PC-9 (cell line): ENCODE data around the gene FURIN. TPM values are rescaled to one million over a fixed set of nuclear protein-coding genes. Genes with fewer than 3 reads are reported as not detected.

Experiments
- Bru-seq: library from RNA; stranded (reverse); fragments of 400-500 nt; gene quantifications from one replicate; lab custom pipeline; 2021; lab: Mats Ljungman, UMichigan
- BruChase-seq, 2 experiments: library from RNA; stranded (reverse); fragments of 400-500 nt; gene quantifications; one replicate each; lab custom pipeline; 2021; lab: Mats Ljungman, UMichigan
- BruUV-seq: library from RNA; stranded (reverse); fragments of 400-500 nt; replicated peaks from 2 replicates; lab custom pipeline; 2021; lab: Mats Ljungman, UMichigan
- CTCF ChIA-PET: fragments of 300-600 bp; sonication (Branson Sonifier 250); formaldehyde crosslinking; loops from one replicate; lab custom pipeline; 2022; ENCODE audit warnings: antibody characterized with exemption; lab: Charles Lee
- POLR2A ChIA-PET: fragments of 300-600 bp; sonication (Branson Sonifier 250); formaldehyde crosslinking; loops from one replicate; lab custom pipeline; 2022; ENCODE audit warnings: antibody characterized with exemption; ENCODE audit not compliant: unreplicated experiment; lab: Charles Lee
- DNase-seq, 2 experiments: peaks; one replicate each; pipeline versions ENCODE4 v3.0.0 to v3.0.0-alpha.2; 2015 to 2022; ENCODE audit warnings: mixed read lengths in 1 of 2
- H2AFZ ChIP-seq: fragments of 200-600 bp; sonication (generic); 2 replicates; pipeline ENCODE4 v1.8.1; 2017; ENCODE audit warnings: antibody characterized with exemption
- H3F3A ChIP-seq: fragments of 200-600 bp; sonication (generic); 2 replicates; pipeline ENCODE4 v1.8.1; 2017; ENCODE audit warnings: antibody characterized with exemption, mild to moderate bottlenecking, low read depth; ENCODE audit not compliant: insufficient read depth
- H3K27ac ChIP-seq: fragments of 200-600 bp; sonication (generic); 2 replicates; pipeline ENCODE4 v1.6.1; 2016; ENCODE audit warnings: mixed run types
- H3K27me3 ChIP-seq: fragments of 200-600 bp; sonication (generic); 2 replicates; pipeline ENCODE4 v1.6.1; 2016; ENCODE audit warnings: low read depth, mixed run types; ENCODE audit not compliant: insufficient read depth
- H3K36me3 ChIP-seq: fragments of 200-600 bp; sonication (generic); 2 replicates; pipeline ENCODE4 v1.6.1; 2016; ENCODE audit warnings: low read depth, mixed run types
- H3K4me1 ChIP-seq: fragments of 200-600 bp; sonication (generic); replicated peaks from 2 replicates; pipeline ENCODE4 v1.6.1; 2016; ENCODE audit warnings: mixed run types; ENCODE audit not compliant: insufficient read depth
- H3K4me2 ChIP-seq: fragments of 200-600 bp; sonication (generic); 2 replicates; pipeline ENCODE4 v1.6.1; 2017; ENCODE audit warnings: mixed run types
- H3K4me3 ChIP-seq: fragments of 200-600 bp; sonication (generic); 2 replicates; pipeline ENCODE4 v1.6.1; 2016; ENCODE audit warnings: mixed run types
- H3K79me2 ChIP-seq: fragments of 200-600 bp; sonication (generic); 2 replicates; pipeline ENCODE4 v1.6.1; 2017; ENCODE audit warnings: low read depth, mixed run types
- H3K9me2 ChIP-seq: fragments of 200-600 bp; sonication (generic); 2 replicates; pipeline ENCODE4 v1.8.1; 2017; ENCODE audit warnings: mild to moderate bottlenecking; ENCODE audit not compliant: insufficient read depth
- H3K9me3 ChIP-seq: fragments of 200-600 bp; sonication (generic); 2 replicates; pipeline ENCODE4 v1.8.1; 2016; ENCODE audit warnings: low read depth; ENCODE audit not compliant: insufficient read depth
- H4K20me1 ChIP-seq: fragments of 200-600 bp; sonication (generic); 2 replicates; pipeline ENCODE4 v1.8.1; 2017; ENCODE audit not compliant: insufficient read depth
- CTCF ChIP-seq: fragments of 200-600 bp; sonication (generic); conservative IDR thresholded peaks from 2 replicates; pipeline ENCODE4 v1.6.1; 2017; ENCODE audit warnings: mixed run types, antibody characterized with exemption, mild to moderate bottlenecking, moderate library complexity
- EZH2 ChIP-seq: fragments of 200-600 bp; sonication (generic); IDR thresholded peaks from 2 replicates; pipeline ENCODE4 v1.8.0; 2017; ENCODE audit warnings: antibody characterized with exemption, low read depth
- intact Hi-C: fragments of 100-400 bp; cut with micrococcal nuclease; formaldehyde crosslinking; loops from one replicate; pipeline ENCODE4 v1.10.0; 2022; ENCODE audit not compliant: unreplicated experiment
- long read RNA-seq: library from polyadenylated mRNA; stranded (forward); transcript quantifications from one replicate; pipeline ENCODE4 v2.0.0, GENCODE V29; 2022
- total RNA-seq: library from RNA; stranded (reverse); gene quantifications from 2 replicates; pipeline ENCODE4 v1.2.3, GENCODE V29; 2021

Gene FURIN
- total RNA-seq (48.7 and 50.4 TPM in 2 replicates), Bru-seq, nascent RNA (percentile 55 among the genes with signal in this experiment), BruChase-seq, experiment 1, labeled RNA remaining after a 2-hour chase (percentile 65 among the genes with signal in this experiment), BruChase-seq, experiment 2, labeled RNA remaining after a 6-hour chase (percentile 83 among the genes with signal in this experiment)
- long read RNA-seq, full-length matches to known transcripts = 27 of 102 reads
- long read RNA-seq, partial matches to known transcripts = 70 of 102 reads
- long read RNA-seq, other reads (novel, unspliced or antisense) = 5 of 102 reads

GRCh38 chr15:90868261-90868689 lies at the start of gene FURIN:
Gene FURIN, plus strand, starts transcription at chr15:90868588. Its CDS starts 7,153 bp downstream, at chr15:90875741.
- Histone ChIP-seq H3K4me1 (peaks cover 68% of the 10 kb centered on the region), H3K9me2 (no peaks in the 10 kb centered on the region), H3K9me3 (no peaks in the 10 kb centered on the region), H3F3A (peaks cover 58% of the 10 kb centered on the region), H3K4me3 (peak within 1 kb of the TSS; percentile 25; the same call in 1 of the 2 replicates), H3K27ac (peak within 1 kb of the TSS; percentile 72), H3K79me2 (peaks cover 20% of the 10 kb centered on the region), H3K27me3 (no peaks in the 10 kb centered on the region), H2AFZ (no peak within 1 kb of the TSS), H3K36me3 (no peaks in the 10 kb centered on the region), H3K4me2 (peak within 1 kb of the TSS; percentile 77), H4K20me1 (peaks cover 3% of the 10 kb centered on the region; the same call in 1 of the 2 replicates)
- intact Hi-C loops = no loop called here
- no peak for TF ChIP-seq CTCF
- no peak for TF ChIP-seq EZH2
- DNase-seq = peak; percentile 69 to 78
- ChIA-PET POLR2A (interaction anchor here (0.6 kb wide), 2 partner anchors 9 to 22 kb away, joined by 3 to 5 read pairs; no protein-coding TSS in a partner anchor), CTCF (interaction anchor here (0.8 kb wide), 1 partner anchor 18 kb away, joined by 4 read pairs; no protein-coding TSS in a partner anchor)
- no TSS peak for BruUV-seq

DNA sequence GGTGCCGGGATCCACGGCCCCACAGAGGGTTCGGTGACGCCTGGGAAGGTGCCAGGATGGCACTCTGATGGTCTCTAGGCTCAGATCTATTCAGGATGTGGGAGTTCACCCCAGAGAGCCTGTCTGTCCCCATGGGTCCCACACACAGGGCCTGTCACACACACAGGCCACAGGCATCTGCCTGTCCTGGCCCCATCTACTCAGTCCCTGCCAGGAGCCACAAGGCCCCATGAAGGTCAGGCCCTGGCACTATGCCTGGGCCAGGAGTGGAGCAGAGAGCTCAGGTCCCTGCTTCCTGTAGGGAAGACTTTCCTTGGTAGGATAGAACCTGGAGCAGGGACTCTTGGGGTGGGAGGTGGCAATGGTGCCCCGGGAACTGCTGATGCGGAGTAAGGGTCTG lies 49.0 kb upstream of the FURIN start:
- Histone ChIP-seq H3K36me3 (no peaks in the 10 kb centered on the region), H2AFZ (no peak overlapping the region), H3K79me2 (no peaks in the 10 kb centered on the region), H3K27me3 (no peaks in the 10 kb centered on the region), H3K4me2 (no peak overlapping the region), H3K9me2 (no peaks in the 10 kb centered on the region), H3K4me1 (no peaks in the 10 kb centered on the region), H3K27ac (no peak overlapping the region), H3F3A (no peaks in the 10 kb centered on the region), H4K20me1 (no peaks in the 10 kb centered on the region), H3K4me3 (no peak overlapping the region), H3K9me3 (no peaks in the 10 kb centered on the region)
- POLR2A ChIA-PET = no interaction called here
- intact Hi-C loops = no loop called here
- CTCF ChIA-PET = no interaction called here
- no peak for DNase-seq
- no TSS peak for BruUV-seq
- no peak for TF ChIP-seq EZH2
- no peak for TF ChIP-seq CTCF

GRCh38 chr15:90819850-90820249 lies 48.5 kb upstream of the FURIN start:
- Histone ChIP-seq H3K4me1 (no peaks in the 10 kb centered on the region), H4K20me1 (no peaks in the 10 kb centered on the region), H3K36me3 (no peaks in the 10 kb centered on the region), H3K79me2 (no peaks in the 10 kb centered on the region), H3K9me2 (no peaks in the 10 kb centered on the region), H3K4me2 (no peak overlapping the region), H3K9me3 (no peaks in the 10 kb centered on the region), H3K4me3 (no peak overlapping the region), H3K27me3 (no peaks in the 10 kb centered on the region), H3F3A (no peaks in the 10 kb centered on the region), H3K27ac (no peak overlapping the region), H2AFZ (no peak overlapping the region)
- ChIA-PET POLR2A (no interaction called here), CTCF (no interaction called here)
- no TSS peak for BruUV-seq
- DNase-seq = no peak
- no peak for TF ChIP-seq EZH2
- no peak for TF ChIP-seq CTCF
- intact Hi-C loops = no loop called here
